CD4-positive, alpha-beta T cell treated with Interferon alpha-2 for 1 hour (primary cell): ENCODE results near the gene FN3K.
"Not testable (repeated sequence)": the region's sequence is repeated elsewhere in the genome, so short reads cannot be mapped to it uniquely, and the experiment has no call there.

ENCODE experiments used
- DNase-seq, 2 donors: peaks; one replicate each; pipeline ENCODE4 v3.0.0-alpha.2; 2020 to 2022

Gene FN3K

DNA sequence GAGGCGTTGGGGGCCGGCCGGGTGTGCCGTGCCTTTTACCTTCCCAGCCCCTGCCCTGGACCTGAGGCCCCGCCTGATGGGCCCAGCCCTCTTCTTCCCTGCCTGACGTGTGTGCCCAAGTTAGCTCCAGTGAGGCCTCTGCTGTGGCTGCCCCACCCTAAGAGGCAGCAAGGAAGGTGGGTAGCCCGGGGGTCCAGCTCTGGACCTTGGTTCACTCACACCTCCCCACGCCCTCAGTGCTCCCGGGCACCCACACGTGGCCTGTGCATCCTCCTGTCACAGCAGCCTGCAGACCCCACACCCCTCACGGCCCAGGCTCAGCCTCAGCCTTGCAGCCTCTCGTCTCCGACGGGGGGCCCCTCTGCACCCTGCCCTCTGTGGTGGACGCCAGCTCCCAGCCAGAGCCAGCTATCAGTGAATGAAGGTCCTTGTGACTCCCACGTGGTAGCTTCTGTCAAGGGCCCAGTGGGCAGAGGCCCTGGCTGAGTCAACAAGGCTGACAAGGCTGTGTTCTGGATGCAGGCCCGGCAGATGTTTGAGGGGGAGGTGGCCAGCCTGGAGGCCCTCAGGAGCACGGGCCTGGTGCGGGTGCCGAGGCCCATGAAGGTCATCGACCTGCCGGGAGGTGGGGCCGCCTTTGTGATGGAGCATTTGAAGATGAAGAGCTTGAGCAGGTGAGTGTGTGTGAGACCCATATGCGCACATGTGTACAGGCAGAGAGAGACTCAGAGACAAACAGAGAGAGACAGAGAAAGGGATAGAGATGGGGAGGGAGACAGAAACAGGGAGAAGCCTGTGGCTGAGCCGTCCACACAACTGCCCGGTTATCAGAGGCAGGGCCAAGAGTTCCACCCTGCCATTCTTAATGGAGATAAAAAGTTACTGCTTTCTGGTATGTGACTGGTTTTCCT lies 2.8 kb downstream of the FN3K start:
- DNase-seq = no peak

- DNase-seq = no peak
Measured at GRCh38 chr17:82740906-82741759, 5.7 kb downstream of the FN3K start.

DNA sequence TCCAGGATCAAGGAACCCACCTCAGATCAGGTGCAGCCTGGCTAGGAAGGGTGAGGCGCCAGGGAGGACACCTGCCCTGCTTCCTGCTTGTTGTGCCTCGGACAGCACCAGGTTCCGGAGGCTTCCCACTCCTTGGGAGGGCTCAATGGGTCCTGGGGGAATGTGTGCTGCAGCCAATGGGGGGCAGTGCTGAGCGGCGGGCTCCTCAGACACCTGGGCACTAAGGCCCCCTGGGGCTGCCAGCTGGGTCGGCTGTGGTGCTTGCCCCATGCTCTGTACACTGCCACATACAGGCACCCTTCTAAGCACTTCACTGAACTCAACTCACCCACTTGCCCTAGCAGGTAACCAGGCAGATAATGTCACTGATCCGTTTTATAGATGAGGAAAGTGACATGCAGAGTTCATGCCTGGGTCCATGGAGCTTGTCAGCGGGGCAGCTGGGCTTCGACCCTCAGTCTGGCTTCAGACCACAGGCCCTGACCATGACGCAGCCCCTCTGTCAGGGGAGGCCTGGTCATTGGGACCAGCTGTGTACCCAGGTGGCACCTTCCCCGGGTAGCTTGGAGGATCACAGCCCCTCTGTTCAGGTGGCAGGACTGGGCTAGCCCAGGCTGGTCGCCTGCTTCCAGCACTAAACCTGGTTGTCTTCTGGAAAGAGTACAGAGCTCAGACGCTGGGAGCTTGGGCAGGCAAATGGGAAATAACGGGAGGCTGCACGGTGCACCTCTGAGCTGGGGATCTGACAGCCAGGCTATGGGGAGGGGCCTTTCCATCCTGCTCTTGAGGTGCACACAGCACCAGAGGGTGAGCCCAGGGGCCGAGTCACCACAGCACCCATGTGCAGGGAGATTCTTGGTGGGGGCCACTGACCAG lies 8.2 kb downstream of the FN3K start:
- no peak for DNase-seq

- DNase-seq = not testable (repeated sequence)
Measured at GRCh38 chr17:82744736-82745135, 9.3 kb downstream of the FN3K start.

- no peak for DNase-seq
Measured at GRCh38 chr17:82745524-82745923, 10.1 kb downstream of the FN3K start.

- no peak for DNase-seq
Measured at GRCh38 chr17:82748756-82749155, 13.3 kb downstream of the FN3K start.

DNA sequence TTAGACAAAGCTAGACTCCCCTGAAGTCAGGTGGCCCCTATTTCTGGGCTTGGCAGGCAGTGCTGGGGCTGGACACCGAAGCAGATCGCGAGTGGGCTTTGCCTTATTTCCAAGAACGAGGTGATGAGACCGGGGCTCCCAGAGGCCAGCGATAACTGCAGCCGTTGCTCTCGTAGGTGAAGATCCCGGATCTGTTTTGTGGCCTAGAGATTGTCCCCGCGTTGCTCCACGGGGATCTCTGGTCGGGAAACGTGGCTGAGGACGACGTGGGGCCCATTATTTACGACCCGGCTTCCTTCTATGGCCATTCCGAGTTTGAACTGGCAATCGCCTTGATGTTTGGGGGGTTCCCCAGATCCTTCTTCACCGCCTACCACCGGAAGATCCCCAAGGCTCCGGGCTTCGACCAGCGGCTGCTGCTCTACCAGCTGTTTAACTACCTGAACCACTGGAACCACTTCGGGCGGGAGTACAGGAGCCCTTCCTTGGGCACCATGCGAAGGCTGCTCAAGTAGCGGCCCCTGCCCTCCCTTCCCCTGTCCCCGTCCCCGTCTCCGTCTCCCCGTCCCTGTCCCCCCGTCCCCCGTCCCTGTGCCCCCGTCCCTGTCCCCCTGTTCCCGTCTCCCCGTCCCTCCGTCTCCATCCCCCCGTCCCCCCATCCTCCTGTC lies 15.0 kb downstream of the FN3K start:
- no peak for DNase-seq

- no peak for DNase-seq
Measured at GRCh38 chr17:82751171-82751570, 15.8 kb downstream of the FN3K start.

DNA sequence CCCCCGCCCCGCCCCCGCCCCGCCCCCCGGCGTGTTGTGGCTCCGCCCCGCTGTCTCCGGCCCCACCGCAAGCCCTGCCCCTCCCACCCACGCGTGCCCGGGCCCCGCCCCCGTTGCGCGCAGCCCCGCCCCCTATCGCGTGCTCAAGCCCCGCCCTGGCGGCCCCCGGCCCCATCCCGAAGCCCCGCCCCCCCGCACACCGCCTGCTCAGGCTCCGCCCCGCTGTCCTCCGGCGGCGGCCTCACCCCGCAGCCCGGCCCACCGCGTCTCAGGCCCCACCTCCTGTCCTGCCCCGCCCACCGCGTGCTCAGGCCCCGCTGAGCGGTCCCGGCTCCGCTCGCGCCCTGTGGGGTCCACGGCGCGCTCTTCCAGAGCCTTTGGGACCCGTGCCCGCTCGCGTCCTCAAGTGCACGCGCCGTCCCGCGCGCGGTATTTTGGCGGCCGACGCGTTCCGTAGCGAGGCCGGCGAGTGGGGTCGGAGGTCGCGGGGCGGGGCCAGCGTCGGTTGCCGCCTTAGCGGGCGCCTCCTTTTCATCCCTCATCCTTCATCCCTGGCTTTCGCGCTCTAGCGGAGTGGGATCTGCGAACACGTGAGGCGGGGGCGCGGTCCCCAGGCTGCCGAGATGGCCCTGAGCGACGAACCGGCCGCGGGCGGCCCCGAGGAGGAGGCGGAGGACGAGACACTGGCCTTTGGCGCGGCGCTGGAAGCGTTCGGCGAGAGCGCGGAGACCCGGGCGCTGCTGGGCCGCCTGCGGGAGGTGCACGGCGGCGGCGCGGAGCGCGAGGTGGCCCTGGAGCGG lies 16.4 kb downstream of the FN3K start, which contains the start of gene TBCD:
TSS of gene TBCD (plus strand) at position 495 of the 800 bp plus-strand sequence. CDS start at position 624, 129 bp downstream.
- DNase-seq = peak; percentile 84 to 87

DNA sequence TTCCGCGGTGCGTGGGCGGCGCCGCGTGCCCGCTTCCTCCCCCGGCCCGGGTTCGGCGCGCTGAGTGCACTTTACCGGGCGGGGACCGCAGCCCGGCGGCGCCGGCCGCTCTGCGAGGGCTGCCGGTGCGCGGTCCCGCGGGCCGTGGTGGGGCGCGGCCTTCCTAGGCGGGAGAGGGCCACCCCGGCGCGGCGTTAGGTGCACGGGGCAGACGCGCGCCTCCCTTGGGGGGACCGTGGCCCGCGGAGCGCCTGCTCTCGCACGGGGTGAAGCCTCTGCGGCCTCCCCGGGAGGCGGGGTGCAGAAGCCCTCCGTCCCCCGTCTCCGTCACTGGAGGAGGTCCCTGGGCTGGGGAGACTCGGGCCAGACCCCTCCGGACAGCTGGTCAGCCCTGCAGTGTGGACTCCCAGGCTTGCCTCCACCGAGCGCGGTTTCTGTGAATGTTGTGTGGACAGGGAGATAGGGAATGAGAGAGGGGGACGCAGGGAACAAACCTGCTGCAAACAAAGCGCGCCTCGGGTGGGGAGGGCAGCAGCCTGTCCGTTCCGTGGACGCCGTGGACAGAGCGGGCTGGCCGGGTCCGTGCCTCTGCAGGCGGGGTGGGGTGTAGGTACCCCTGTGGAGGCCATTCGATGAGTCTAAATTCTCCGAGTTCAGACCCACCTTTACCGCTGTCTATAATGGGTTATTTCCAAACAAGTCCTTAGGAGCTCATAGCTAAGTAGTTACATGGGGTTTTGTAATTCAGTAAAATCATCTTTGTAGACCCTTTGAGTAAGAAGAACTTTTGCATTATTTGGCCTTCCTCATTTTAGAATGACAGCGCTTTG lies 17.2 kb downstream of the FN3K start:
- DNase-seq = no peak

GRCh38 chr17:82753201-82753464 lies 17.7 kb downstream of the FN3K start:
- DNase-seq = no peak

- no peak for DNase-seq
Measured at GRCh38 chr17:82754297-82755208, 19.1 kb downstream of the FN3K start.

- DNase-seq = no peak
Measured at GRCh38 chr17:82756166-82756565, 20.8 kb downstream of the FN3K start.

DNA sequence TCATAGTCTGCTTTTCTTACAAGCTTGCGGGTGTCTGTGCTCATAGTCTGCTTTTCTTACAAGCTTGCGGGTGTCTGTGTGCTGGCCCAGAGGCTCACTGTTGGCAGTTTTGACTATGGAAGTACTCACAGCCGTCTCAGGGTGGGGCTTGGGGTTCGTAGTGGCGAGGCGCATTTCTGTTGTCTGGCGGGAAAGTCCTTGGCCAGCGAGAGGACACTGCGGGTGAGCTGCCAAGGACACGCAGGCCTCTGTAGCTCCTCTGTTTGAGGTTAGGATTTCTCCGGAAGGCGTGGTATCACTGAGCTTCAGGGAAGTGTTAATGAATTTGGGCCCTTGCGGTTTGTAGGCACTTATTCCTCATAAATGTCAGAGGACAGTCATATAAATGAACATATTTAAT lies 30.0 kb downstream of the FN3K start:
- no peak for DNase-seq

GRCh38 chr17:82767041-82767754 lies 31.8 kb downstream of the FN3K start:
- DNase-seq = peak in 1 of 2 donors; percentile 46

- DNase-seq = no peak
Measured at GRCh38 chr17:82769041-82769440, 33.6 kb downstream of the FN3K start.

DNA sequence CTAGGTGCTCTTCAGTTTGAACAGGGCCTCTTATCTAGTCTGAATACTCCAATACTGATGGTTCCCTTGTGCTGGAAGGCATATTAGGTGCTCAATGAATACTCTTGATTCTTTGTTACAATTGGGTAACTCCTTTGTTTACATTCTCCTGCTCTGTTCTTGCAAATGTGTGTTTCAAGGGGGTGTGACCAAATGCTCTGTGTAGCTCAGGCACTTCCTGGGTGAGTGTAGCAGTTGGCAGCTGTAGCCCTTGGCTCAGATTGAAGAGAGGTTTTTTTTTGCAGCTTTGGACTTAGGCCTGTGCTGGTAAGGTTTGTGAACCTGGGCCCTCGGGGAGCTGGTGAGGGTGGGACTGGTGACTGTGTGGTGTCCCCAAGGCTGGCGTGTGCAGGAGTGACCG lies 36.6 kb downstream of the FN3K start:
- no peak for DNase-seq

DNA sequence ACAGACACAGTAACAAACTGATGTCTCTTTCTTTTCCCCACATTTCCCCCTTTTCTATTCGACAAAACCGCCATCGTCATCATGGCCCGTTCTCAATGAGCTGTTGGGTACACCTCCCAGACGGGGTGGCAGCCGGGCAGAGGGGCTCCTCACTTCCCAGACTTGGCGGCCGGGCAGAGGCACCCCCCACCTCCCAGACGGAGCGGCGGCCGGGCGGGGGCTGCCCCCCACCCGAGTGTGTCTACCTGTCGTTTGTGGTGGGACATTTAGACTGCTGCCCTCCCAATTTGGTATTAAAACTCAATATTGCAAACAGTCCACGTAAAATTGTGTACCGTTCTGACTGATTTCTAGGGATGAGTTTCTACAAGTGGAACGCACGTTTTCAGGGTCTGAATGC lies 39.0 kb downstream of the FN3K start:
- DNase-seq = not testable (repeated sequence)
